ENCODE data around the gene ZC3H18. TPM values are rescaled to one million over a fixed set of nuclear protein-coding genes. Genes with fewer than 3 reads are reported as not detected.
A peak's percentile ranks its signal among the peaks of the same experiment; 100 is the strongest.

Gene ZC3H18
- total RNA-seq, 1 donor from 2014 or later = 23.9 TPM

DNA sequence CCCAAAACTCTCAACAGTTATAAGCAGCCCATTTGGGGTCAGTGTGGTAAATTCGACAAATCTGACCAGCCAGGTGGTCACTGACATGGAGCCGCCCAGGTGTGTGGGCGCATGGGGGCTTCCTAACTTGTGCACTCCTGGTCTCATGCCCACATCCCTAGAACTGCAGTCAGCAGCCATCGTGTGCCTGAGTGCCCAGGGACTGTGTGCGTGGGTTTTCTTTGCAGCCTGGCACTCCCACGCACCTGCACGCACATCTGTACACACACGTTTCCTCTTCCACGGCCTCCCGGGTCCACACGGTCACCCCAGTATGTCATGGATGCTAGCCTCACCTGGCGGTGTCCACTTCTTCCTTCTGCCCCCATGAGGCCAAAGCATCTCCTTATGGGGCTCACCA, 38.9 kb upstream of the ZC3H18 start:
- no peak for DNase-seq
- intact Hi-C loops (cut with micrococcal nuclease) = no loop called here
- ATAC-seq = no peak

DNA sequence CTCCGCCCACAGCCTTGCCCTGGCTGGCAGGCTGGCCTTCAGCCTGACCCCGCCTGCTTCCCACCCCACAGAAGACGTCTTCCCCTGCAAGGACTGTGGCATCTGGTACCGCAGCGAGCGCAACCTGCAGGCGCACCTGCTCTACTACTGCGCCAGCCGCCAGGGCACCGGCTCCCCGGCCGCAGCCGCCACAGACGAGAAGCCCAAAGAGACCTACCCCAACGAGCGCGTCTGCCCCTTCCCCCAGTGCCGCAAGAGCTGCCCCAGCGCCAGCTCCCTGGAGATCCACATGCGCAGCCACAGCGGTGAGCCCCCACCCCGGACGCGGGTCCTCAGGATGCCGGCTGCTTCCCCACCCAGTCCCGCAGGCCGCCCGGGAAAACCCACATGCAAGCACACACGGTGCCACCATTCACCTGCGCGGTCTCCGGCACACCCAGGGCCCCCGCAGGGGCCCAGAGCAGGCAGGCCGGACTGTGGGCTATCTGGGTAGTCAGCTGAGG, 38.2 kb upstream of the ZC3H18 start:
- peak; percentile 39 for DNase-seq
- ATAC-seq = no peak
- intact Hi-C loops (cut with micrococcal nuclease) = no loop called here

DNA sequence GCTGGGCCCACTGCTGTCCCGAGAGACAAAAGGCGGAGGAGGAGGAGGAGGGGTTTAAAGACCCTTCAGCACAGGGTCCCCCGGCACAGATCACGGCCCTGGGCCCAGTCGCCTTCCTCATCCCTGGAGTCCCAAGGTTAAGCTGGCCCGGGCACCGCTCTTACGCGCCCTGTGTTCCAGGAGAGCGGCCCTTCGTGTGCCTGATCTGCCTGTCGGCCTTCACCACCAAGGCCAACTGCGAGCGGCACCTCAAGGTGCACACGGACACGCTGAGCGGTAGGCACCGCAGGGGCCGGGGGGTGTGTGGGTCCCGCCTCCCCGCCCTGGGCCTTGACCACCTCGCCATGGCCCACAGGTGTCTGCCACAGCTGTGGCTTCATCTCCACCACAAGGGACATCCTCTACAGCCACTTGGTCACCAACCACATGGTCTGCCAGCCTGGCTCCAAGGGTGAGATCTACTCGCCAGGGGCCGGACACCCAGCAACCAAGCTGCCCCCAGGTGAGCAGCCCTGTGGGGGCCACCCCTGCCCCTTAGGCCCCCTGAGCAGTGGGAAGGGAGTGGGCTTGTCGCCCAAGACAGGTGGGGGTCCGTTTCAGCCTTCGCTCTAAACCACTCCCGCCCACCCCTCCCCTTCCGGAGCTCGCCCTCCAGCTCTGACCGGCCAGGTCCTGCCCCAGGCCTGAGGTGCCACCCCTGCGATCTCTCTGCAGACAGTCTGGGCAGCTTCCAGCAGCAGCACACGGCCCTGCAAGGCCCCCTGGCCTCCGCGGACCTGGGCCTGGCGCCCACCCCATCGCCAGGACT, 37.6 kb upstream of the ZC3H18 start:
- intact Hi-C loops (cut with micrococcal nuclease) = no loop called here
- peak; percentile 33 for DNase-seq
- ATAC-seq = no peak

DNA sequence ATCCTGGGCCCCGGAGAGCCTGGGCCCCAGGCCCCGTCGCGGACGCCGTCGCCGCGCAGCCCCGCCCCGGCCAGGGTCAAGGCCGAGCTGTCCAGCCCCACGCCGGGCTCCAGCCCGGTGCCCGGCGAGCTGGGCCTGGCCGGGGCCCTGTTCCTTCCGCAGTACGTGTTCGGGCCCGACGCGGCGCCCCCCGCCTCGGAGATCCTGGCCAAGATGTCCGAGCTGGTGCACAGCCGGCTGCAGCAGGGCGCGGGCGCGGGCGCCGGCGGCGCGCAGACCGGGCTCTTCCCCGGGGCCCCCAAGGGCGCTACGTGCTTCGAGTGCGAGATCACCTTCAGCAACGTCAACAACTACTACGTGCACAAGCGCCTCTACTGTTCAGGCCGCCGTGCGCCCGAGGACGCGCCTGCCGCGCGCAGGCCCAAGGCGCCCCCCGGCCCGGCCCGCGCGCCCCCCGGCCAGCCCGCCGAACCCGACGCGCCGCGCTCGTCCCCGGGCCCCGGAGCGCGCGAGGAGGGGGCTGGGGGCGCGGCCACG, 36.8 kb upstream of the ZC3H18 start:
- intact Hi-C loops (cut with micrococcal nuclease) = no loop called here
- ATAC-seq (peak; percentile 12), DNase-seq (peak; percentile 49)

DNA sequence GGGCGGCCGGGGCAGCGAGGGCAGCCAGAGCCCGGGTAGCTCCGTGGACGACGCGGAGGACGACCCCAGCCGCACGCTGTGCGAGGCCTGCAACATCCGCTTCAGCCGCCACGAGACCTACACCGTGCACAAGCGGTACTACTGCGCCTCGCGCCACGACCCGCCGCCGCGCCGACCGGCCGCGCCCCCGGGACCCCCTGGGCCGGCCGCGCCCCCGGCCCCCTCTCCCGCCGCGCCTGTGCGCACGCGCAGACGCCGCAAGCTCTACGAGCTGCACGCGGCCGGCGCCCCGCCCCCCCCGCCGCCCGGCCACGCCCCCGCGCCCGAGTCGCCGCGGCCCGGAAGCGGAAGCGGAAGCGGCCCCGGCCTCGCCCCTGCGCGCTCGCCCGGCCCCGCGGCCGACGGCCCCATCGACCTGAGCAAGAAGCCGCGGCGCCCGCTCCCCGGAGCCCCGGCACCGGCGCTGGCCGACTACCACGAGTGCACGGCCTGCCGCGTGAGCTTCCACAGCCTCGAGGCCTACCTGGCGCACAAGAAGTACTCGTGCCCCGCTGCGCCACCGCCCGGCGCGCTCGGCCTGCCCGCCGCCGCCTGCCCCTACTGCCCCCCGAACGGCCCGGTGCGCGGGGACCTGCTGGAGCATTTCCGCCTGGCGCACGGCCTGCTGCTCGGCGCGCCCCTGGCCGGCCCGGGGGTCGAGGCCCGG, 36.1 kb upstream of the ZC3H18 start:
- ATAC-seq = peak; percentile 64
- intact Hi-C loops (cut with micrococcal nuclease) = no loop called here
- peak; percentile 91 for DNase-seq

DNA sequence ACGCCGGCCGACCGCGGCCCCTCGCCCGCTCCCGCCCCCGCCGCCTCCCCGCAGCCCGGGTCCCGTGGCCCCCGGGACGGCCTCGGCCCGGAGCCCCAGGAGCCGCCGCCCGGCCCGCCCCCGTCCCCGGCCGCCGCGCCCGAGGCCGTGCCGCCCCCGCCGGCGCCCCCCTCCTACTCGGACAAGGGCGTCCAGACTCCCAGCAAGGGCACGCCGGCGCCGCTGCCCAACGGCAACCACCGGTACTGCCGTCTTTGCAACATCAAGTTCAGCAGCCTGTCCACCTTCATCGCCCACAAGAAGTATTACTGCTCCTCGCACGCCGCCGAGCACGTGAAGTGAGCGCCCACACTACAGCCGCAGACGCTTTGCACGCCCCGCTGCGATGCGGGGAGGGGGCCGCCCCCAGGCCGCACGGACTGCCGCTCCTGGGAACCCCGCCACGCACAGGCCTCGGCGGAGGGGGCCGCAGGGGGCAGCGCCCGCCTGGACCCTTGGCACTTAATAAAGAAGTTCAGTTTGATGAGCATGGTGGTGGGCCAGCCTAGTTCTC, 35.5 kb upstream of the ZC3H18 start:
- peak; percentile 27 for ATAC-seq
- peak; percentile 79 for DNase-seq
- intact Hi-C loops (cut with micrococcal nuclease) = no loop called here

DNA sequence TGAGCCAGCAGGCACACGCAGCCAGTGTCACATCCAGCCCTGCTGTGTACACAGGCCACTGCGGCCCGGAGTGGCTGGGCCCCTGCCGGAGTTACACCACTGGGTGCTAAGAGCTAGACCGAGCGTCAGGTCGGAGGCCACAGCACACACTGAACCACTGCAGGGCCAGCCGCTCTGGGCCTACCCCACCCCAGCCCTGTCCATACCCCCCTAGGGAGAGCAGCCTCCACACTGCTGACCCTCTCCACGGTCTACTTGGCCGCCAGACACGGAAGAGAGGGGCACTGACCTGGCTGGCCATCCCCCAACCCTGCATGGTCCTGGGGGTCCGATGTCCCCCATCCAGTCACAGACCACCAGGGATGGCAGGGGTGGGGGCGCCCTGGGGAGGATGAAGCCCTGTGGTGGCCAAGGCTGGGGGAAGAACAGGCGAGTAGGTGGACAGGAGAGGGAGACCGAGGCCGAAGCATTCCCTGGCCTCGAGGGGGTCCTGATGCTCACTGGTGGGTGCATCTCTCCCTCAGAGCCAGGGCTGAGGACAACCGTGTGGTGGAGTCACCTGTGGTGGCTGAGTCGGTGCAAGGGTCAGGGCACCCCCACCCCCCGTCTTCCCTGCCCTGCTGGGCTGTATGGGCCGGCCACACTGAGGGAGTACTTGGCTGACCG, 34.9 kb upstream of the ZC3H18 start:
- ATAC-seq (peak; percentile 10), DNase-seq (peak; percentile 47)
- intact Hi-C loops (cut with micrococcal nuclease) = no loop called here

DNA sequence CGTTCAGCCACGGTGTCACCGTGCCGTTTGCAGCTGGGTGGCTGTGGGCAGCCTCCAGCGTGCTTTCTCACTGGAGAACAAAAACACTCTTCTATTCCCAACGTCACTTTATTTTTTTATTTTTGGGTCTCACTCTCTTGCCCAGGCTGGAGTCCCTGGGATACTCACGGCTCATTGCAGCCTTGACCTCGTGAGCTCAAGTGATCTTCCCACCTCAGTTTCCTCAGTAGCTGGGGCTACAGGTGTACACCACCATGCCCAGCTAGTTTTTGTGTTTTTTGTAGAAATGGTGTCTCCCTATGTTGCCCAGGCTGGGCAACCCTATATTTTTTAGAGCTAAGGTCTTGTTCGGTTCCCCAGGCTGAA, 34.4 kb upstream of the ZC3H18 start:
- intact Hi-C loops (cut with micrococcal nuclease) = no loop called here
- DNase-seq (no peak), ATAC-seq (no peak)

DNA sequence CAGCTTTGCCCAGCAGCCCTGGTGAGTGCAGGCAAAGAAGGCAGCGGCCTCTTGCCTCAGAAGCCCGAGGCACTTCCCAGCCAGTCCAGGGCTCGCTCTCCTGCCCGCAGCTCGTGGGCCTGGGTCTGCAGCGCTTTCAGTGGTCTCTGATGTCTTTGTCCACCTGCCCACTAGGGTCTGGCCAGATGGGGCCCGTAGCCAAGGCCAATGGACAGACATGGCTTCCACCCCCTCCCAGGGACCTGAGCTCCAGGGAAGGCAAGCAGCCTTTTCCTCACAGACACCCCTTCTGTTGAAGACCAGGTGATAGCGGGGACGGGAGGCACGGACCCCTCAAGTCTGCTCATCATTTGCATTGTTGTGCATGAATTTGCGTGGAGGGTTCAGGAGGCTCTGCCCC, 33.7 kb upstream of the ZC3H18 start:
- peak; percentile 22 for DNase-seq
- intact Hi-C loops (cut with micrococcal nuclease) = no loop called here
- ATAC-seq = no peak

DNA sequence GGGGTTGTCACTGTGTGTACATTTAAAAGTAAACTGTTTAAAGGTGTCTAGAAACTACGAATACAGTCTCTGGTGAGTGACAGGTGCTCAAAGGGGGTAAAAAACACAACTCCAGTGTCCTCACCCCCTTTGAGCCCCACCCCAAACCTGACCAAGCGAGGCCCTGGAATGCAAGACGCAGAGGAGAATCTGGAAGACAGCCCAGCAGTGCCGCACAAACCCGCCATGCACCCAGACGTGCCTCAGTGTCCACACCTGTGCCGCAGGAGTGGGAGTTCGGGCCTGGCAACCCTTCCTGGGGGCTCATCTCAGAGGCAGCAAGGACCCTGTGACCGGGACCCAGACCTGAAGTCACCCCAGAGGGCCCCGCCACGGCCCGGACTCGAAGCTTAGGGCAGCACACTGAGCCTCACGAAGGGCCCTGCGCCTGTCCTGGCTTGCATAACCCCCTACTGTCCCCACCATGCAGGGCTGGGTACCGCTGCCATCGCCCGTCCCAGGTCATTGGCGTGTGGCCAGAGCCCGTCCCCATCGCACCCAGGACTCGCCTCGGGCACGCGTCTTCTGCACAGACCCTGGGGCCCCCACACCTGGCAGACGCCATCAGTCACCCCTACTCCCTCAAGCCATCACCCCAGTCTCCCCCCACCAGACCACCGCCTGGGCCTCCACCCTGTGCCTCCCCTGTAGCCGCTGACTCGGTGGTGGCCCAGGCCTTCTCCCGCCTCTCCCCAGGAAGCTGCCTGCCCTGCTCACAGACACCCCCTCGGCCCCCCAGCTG, 33.0 kb upstream of the ZC3H18 start:
- DNase-seq (peak; percentile 32), ATAC-seq (no peak)
- intact Hi-C loops (cut with micrococcal nuclease) = no loop called here

DNA sequence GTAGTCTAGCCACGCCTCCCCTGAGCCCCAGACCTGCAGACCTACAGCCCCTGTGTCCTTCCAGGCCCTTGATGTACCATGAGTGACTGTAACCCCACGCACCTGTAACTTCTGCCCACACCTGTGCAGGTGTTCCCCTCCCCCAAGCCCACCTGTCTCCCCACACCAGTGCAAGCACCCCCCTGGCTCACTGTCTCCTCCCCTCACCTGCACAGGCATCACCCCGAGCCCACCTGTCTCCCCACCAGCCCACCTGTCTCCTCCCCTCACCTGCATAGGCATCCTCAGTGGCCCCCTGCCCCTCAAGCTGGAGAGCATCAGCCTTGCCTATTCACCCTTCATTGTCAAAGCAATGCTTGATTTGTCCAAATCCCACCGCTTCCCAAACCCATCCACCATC, 32.3 kb upstream of the ZC3H18 start:
- intact Hi-C loops (cut with micrococcal nuclease) = no loop called here
- DNase-seq = peak; percentile 27
- ATAC-seq = no peak

DNA sequence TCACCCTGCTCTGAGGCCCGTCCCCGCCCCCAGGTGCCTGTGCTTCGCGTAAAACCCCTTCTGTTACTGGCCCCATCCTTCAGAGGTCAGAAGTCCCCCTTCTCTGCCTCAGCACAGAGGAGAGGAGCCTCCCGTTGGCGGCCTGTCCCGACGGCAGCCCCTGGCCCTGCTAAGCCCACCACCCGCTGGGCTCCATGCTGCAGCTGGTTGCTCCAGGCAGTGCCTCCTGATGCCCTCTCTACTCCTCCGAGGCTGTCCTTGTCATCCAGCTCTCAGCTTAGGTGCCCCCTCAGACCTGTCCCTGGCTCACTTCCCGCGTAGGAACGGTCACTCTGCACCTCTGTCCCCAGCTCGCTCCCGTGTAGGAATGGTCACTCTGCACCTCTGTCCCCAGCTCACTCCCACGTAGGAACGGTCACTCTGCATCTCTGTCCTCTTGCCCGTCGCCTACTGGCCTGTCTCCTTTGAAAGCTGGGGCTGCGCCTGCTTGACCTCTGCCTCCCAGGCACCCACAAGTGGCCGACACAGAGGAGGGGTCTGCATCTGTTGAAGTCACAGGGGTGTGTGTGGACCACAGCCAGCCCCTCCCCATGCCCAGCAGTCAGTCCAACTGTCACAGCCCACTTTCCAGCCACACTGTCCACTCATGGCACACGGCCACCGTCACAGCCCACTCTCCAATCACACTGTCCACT, 31.7 kb upstream of the ZC3H18 start:
- intact Hi-C loops (cut with micrococcal nuclease) = no loop called here
- no peak for DNase-seq
- ATAC-seq = no peak

DNA sequence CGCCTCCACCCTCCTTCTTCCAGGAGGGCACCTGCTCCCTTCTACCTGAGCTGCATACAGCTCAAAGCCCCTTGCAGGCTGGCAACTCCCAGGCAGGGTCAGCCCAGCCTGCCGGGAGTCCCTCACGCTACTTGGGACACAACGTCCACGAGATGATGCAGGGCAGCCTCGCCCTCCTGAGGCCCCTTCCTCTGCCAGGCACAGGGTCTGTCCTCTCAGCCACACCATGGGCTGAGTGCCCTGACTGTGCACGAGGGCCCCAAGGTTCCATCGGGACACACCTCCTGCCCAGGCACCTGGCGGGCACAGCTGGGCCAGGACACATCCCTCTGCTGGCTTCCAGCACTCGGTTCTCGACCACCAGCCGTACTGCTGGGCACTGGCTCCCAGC, 30.9 kb upstream of the ZC3H18 start:
- no peak for ATAC-seq
- intact Hi-C loops (cut with micrococcal nuclease) = no loop called here
- peak; percentile 26 for DNase-seq

DNA sequence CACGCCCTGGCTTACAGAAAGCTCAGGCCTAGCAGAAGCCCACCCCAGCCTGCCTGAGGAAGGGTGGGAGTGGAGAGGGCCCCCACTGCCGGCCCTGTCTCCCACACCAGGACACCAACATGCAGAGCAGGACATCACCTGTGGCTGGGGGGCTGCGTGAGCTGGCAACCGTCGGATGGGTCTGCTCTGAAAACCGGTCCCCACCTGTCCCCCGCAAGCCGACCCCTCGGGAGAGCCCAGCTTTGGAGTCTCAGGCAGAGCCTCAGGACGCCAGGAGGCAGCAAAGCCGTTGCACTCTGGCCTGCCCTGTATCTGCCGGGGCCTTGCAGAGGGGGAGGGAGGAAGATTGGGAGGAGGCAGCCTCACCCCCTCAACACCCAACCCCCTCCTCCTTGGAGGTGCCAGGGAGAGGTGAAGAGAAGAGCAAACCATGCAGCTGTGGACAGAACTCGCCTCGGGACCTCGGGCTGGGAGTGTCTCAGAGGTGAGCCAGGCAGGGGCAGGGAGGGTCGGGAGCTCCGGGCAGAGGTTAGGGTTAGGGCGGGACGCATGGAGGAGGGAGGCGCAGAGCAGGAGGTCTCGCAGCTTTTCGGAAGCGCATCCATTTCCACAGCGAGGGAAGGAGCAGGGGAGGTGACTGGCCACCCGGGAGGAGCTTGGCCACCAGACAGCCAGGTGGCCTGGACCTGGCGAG, 30.4 kb upstream of the ZC3H18 start:
- DNase-seq = no peak
- ATAC-seq = no peak
- intact Hi-C loops (cut with micrococcal nuclease) = no loop called here

DNA sequence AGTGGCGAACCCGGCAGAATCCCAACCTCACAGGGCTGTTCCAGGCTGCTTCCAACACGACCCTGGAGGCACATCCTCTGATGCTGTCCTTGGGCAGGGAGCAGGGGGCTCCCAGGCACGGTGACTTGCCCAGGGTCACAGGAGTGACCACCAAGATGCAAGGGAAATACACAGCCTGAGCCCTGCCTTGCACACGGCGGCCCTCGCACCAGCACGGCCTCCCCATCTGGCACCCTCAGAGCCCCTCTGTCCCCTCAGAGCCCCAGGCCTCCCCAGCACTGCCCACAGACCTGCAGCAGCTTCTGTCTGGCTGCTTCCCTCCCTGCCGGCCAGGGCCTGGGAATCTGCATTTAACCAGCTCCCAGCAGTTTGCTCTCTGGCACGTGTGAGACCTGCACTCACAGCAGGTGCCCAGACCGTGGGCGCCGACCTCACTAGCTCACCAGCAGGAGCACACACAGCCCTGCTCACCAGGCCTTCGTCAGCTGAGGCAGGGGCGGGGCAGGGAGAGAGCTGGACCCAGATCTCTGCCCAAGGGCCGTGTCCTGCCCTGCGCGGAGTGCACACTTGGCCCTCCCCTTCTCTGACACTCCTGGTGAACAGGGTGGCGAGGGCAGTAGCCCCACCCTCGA, 29.7 kb upstream of the ZC3H18 start:
- DNase-seq = no peak
- ATAC-seq = no peak

DNA sequence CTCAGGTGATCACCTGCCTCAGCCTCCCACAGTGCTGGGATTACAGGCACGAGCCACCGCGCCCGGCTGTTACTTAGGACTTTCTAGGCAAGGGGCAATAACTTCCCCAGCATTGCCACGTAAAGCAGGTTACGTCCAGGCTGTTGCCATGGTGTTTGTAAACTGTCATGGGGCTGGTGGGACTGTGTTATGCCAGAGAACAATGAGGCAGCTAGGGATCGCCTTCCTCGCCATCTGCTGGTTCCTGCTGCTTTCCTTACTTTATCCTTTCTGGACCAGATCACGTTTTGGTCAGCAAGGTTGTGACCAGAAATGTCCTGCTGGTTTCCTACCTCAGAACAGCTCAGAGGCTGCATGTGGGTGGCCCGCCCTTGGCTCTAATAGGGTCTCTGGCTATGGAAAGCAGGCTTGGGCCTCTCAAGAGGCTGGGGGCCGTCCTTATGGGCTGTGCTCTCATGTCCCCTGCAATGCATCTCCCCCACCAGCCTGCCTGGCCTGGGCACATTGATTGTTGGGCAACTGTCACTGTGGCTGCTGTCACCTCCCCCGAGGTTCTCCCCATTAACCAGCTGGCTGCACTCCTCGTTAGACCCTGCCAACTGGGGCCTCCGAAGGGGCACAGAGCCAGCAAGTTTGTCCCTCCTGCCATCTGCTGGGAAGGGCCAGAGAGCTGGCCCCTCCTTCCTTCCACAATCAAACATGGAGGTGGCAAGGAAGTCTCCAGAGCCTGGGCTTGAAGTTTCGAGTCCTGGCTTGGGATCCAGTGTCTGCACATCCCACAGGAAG, 28.2 kb upstream of the ZC3H18 start:
- intact Hi-C loops (cut with micrococcal nuclease) = no loop called here
- DNase-seq (no peak), ATAC-seq (no peak)

More for the DNA sequence above, 29.7 kb upstream of the ZC3H18 start:
- intact Hi-C loops (cut with micrococcal nuclease) = no loop called here

Measured in left ventricle myocardium superior (tissue), 1 donor.